ENCODE results near the gene RAB3GAP2.

RAB3GAP2 gene

DNA sequence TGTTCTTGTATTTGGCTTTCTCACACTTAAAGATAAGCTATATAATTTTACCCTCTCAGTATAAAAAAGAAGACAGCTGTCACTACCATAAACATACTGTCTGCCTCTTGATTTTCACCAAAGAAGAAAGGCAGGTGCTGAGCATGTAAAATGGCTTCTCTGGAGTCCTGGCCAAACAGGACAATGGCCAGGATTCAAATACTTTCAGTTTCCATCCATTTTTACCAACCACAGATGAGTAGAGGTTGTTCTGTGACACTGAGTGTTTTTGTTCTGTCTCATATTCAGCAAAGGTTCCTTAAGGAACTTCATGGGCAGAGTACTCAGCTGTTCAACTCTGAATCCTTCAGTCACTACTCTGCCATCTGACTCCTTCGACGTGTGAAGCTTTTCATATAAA is 29.4 kb upstream of the RAB3GAP2 start:
- no peak for TF ChIP-seq CTCF (IDR thresholded peaks at IDR 0.05; ENCODE audit: borderline replicate concordance, control extremely low read depth, extremely low read depth, insufficient read depth, missing control alignments)
- in situ Hi-C loops (cut with MboI; ENCODE audit: low sequenced_read_pairs, unreplicated experiment) = no loop called here
- no peak for DNase-seq (ENCODE audit: low spot score)

DNA sequence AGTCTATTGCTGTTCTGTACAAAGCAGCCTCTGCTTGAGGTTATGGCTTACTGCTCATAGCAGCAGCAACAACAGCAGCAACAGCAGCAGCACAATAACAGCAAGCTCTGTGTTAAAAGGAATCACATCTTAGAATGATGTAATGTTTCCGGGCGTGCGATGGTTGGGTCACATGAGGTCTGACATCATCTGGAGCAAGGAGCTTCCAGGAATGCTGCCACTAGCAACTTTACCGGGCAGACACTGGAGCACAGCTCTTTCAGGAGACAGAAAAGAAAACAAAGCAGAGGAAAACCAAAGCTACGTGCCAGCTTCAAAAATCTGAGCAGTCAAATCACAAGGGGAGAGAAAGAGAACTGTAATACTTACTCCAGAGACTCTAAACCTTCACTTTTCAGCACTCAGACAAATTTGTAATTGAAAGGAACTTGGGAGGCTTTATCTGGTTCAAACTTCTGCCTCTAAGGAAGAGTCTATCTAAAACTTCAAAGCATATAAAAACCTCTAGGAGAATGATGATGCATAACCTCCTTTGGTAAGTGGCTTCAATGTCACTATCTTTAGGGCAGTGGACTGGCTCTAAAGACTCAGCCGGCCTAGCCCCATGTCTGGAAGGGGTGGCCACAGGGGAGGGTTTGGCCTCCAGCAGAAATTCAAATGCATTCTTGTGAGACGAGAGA is 28.3 kb upstream of the RAB3GAP2 start:
- no peak for DNase-seq (ENCODE audit: low spot score)
- no peak for TF ChIP-seq CTCF (IDR thresholded peaks at IDR 0.05; ENCODE audit: borderline replicate concordance, control extremely low read depth, extremely low read depth, insufficient read depth, missing control alignments)
- in situ Hi-C loops (cut with MboI; ENCODE audit: low sequenced_read_pairs, unreplicated experiment) = no loop called here

DNA sequence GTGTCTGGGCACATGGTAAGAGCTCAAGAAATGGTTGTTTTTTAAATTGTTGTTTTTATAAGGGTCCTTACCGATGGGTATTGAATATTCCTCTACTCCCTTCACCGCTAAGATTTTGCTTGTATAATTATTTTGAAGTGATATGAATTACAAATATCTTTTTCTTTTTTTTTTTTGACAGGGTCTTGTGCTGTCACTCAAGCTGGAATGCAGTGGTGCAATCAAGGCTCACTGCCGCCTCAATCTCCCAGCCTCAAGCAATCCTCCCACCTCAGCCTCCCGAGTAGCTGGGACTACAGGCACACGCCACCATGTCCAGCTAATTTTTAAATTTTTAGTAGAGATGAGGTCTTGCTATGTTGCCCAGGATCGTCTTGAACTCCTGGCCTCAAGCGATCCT is 27.1 kb upstream of the RAB3GAP2 start:
- no peak for DNase-seq (ENCODE audit: low spot score)
- in situ Hi-C loops (cut with MboI; ENCODE audit: low sequenced_read_pairs, unreplicated experiment) = loop anchor here (25.0 kb wide), 1 partner anchor 488 kb away; the partner anchor contains the start of gene MTARC1
- no peak for TF ChIP-seq CTCF (IDR thresholded peaks at IDR 0.05; ENCODE audit: borderline replicate concordance, control extremely low read depth, extremely low read depth, insufficient read depth, missing control alignments)

- TF ChIP-seq CTCF (IDR thresholded peaks at IDR 0.05; ENCODE audit: borderline replicate concordance, control extremely low read depth, extremely low read depth, insufficient read depth, missing control alignments) = no peak
- no peak for DNase-seq (ENCODE audit: low spot score)
- in situ Hi-C loops (cut with MboI; ENCODE audit: low sequenced_read_pairs, unreplicated experiment) = loop anchor here (25.0 kb wide), 1 partner anchor 489 kb away; the partner anchor contains the start of gene MTARC1
Observed at GRCh38 chr1:220298470-220299205, 26.4 kb upstream of the RAB3GAP2 start.

GRCh38 chr1:220296981-220297380 is 24.7 kb upstream of the RAB3GAP2 start:
- in situ Hi-C loops (cut with MboI; ENCODE audit: low sequenced_read_pairs, unreplicated experiment) = loop anchor here (25.0 kb wide), 1 partner anchor 490 kb away; the partner anchor contains the start of gene MTARC1

More at GRCh38 chr1:220296981-220297380, 24.7 kb upstream of the RAB3GAP2 start:
- DNase-seq (ENCODE audit: low spot score) = no peak
- no peak for TF ChIP-seq CTCF (IDR thresholded peaks at IDR 0.05; ENCODE audit: borderline replicate concordance, control extremely low read depth, extremely low read depth, insufficient read depth, missing control alignments)
